GM23338 (cell line): ENCODE data around the gene SH3D19. TPM values are rescaled to one million over a fixed set of nuclear protein-coding genes. Genes with fewer than 3 reads are reported as not detected.

Experiments
- ATAC-seq: fragments of 200-7000 bp; cut with Tn5 transposase; 3 replicates; pipeline ENCODE4 v1.9.1; 2020
- DNase-seq: peaks from one replicate; pipeline ENCODE4 v3.0.0-alpha.2; 2015; ENCODE audit warnings: low spot score
- H2AFZ ChIP-seq: fragments of 200-600 bp; sonication (generic); 2 replicates; pipeline ENCODE4 v1.8.0; 2016; ENCODE audit warnings: antibody characterized with exemption, mild to moderate bottlenecking, moderate library complexity
- H3F3A ChIP-seq: fragments of 200-600 bp; sonication (generic); replicated peaks from 2 replicates; pipeline ENCODE4 v1.8.0; 2017; ENCODE audit warnings: antibody characterized with exemption, mixed run types, low read depth
- H3K27ac ChIP-seq: fragments of 200-600 bp; sonication (generic); 2 replicates; pipeline ENCODE4 v1.6.1; 2016; ENCODE audit warnings: low read depth
- H3K27me3 ChIP-seq: fragments of 200-600 bp; sonication (generic); 2 replicates; pipeline ENCODE4 v1.8.0; 2016; ENCODE audit warnings: mild to moderate bottlenecking, mixed run types, moderate library complexity; ENCODE audit not compliant: insufficient read depth
- H3K36me3 ChIP-seq: fragments of 200-600 bp; sonication (generic); 2 replicates; pipeline ENCODE4 v1.8.0; 2016; ENCODE audit warnings: mild to moderate bottlenecking; ENCODE audit not compliant: insufficient read depth
- H3K4me1 ChIP-seq: fragments of 200-600 bp; sonication (generic); 2 replicates; pipeline ENCODE4 v1.8.0; 2016; ENCODE audit warnings: mild to moderate bottlenecking, moderate library complexity; ENCODE audit not compliant: insufficient read depth
- H3K4me2 ChIP-seq: fragments of 200-600 bp; sonication (generic); 2 replicates; pipeline ENCODE4 v1.7.1; 2017; ENCODE audit warnings: mixed run types
- H3K4me3 ChIP-seq: fragments of 200-600 bp; sonication (generic); 2 replicates; pipeline ENCODE4 v1.6.1; 2016; ENCODE audit warnings: mixed run types
- H3K79me2 ChIP-seq: fragments of 200-600 bp; sonication (generic); replicated peaks from 2 replicates; pipeline ENCODE4 v1.8.0; 2017; ENCODE audit warnings: mild to moderate bottlenecking; ENCODE audit not compliant: insufficient read depth
- H3K9me2 ChIP-seq: fragments of 200-600 bp; sonication (generic); 2 replicates; pipeline ENCODE4 v1.8.0; 2017; ENCODE audit not compliant: insufficient read depth
- H4K20me1 ChIP-seq: fragments of 200-600 bp; sonication (generic); replicated peaks from 2 replicates; pipeline ENCODE4 v1.8.0; 2017; ENCODE audit warnings: mild to moderate bottlenecking; ENCODE audit not compliant: insufficient read depth
- H3K27ac Mint-ChIP-seq: 2 replicates; pipeline ENCODE4 v1.8.0; 2020; ENCODE audit warnings: inconsistent platforms, mild to moderate bottlenecking, moderate library complexity, mixed read lengths
- H3K27me3 Mint-ChIP-seq: 3 replicates; pipeline ENCODE4 v1.8.0; 2022; ENCODE audit warnings: low read depth, mild to moderate bottlenecking, moderate library complexity, mixed read lengths, inconsistent platforms; ENCODE audit not compliant: insufficient read depth, poor library complexity
- H3K36me3 Mint-ChIP-seq: 3 replicates; pipeline ENCODE4 v1.8.0; 2021; ENCODE audit warnings: low read depth, mild to moderate bottlenecking, inconsistent platforms, moderate library complexity, mixed read lengths
- H3K4me1 Mint-ChIP-seq: 3 replicates; pipeline ENCODE4 v1.8.0; 2020; ENCODE audit warnings: mild to moderate bottlenecking, inconsistent platforms, mixed read lengths
- H3K4me3 Mint-ChIP-seq: 3 replicates; pipeline ENCODE4 v1.8.0; 2021; ENCODE audit warnings: moderate library complexity, mild to moderate bottlenecking, inconsistent platforms, mixed read lengths
- H3K9me3 Mint-ChIP-seq: 3 replicates; pipeline ENCODE4 v1.8.0; 2020; ENCODE audit warnings: moderate library complexity, mild to moderate bottlenecking, inconsistent platforms, mixed read lengths
- ETS1 ChIP-seq: IDR thresholded peaks from 2 replicates; pipeline ENCODE4 v1.6.1; 2016; ENCODE audit warnings: antibody characterized with exemption
- EZH2 ChIP-seq: fragments of 200-600 bp; sonication (generic); IDR thresholded peaks from one replicate; pipeline ENCODE4 v1.8.0; 2017; ENCODE audit warnings: antibody characterized with exemption, mild to moderate bottlenecking, low read depth; ENCODE audit not compliant: unreplicated experiment
- JUNB ChIP-seq: IDR thresholded peaks from one replicate; pipeline ENCODE4 v1.6.1; 2016; ENCODE audit warnings: antibody characterized with exemption; ENCODE audit not compliant: unreplicated experiment
- NANOG ChIP-seq: IDR thresholded peaks from 2 replicates; pipeline ENCODE4 v1.6.1; 2016; ENCODE audit warnings: antibody characterized with exemption, borderline replicate concordance
- REST ChIP-seq: IDR thresholded peaks from one replicate; pipeline ENCODE4 v1.6.1; 2018; ENCODE audit warnings: antibody characterized with exemption; ENCODE audit not compliant: unreplicated experiment
- STAT1 ChIP-seq: IDR thresholded peaks from one replicate; pipeline ENCODE4 v1.6.1; 2016; ENCODE audit warnings: antibody characterized with exemption; ENCODE audit not compliant: unreplicated experiment
- ZNF331 ChIP-seq: fragments of 250-450 bp; sonication (Bioruptor Pico); IDR thresholded peaks from 2 replicates; pipeline ENCODE4 v1.5.0; 2020; ENCODE audit warnings: low read depth, mild to moderate bottlenecking, moderate library complexity
- ZNF462 ChIP-seq: fragments of 250-450 bp; sonication (Bioruptor Pico); IDR thresholded peaks from 2 replicates; pipeline ENCODE4 v1.5.0; 2020; ENCODE audit warnings: mild to moderate bottlenecking, moderate library complexity
- polyA plus RNA-seq: library from polyadenylated mRNA; unstranded; fragments of >200 nt; fragmentation: Nextera tagmentation; extraction: Ambion mirVana; gene quantifications from 2 replicates; pipeline ENCODE4 v1.2.1, GENCODE V29; 2016
- total RNA-seq: library from RNA; depleted of rRNA; stranded (reverse); fragments of >200 nt; shearing (Covaris generic); gene quantifications from 2 replicates; pipeline ENCODE4 v1.2.3, GENCODE V29; 2014

The SH3D19 gene
- total and polyA plus RNA-seq, 2 experiments from 2014 or later, result 25.3 to 57.4 TPM

- no peak overlapping the region for H3K4me3 ChIP-seq
- H3K9me2 ChIP-seq, result no peaks in the 10 kb centered on the region
- peaks cover 21% of the 10 kb centered on the region for H3K4me1 ChIP-seq
- no peaks in the 10 kb centered on the region; the same call in 2 of the 3 replicates for H3K9me3 Mint-ChIP-seq
- peak overlapping the region; percentile 11 for H3K4me2 ChIP-seq
- DNase-seq, result peak; percentile 73
- peaks cover 20% of the 10 kb centered on the region for H3K4me1 Mint-ChIP-seq
- H3F3A ChIP-seq, result peaks cover 4% of the 10 kb centered on the region; the same call in 1 of the 2 replicates
- H4K20me1 ChIP-seq, result peaks cover 6% of the 10 kb centered on the region; the same call in 1 of the 2 replicates
- no peaks in the 10 kb centered on the region for H3K36me3 ChIP-seq
- peak overlapping the region; percentile 75; the same call in 1 of the 2 replicates for H3K27ac Mint-ChIP-seq
- H2AFZ ChIP-seq, result no peak overlapping the region
- H3K27me3 ChIP-seq, result no peaks in the 10 kb centered on the region
- H3K4me3 Mint-ChIP-seq, result peak overlapping the region; percentile 27; the same call in 2 of the 3 replicates
- H3K27me3 Mint-ChIP-seq, result no peaks in the 10 kb centered on the region
- ATAC-seq, result peak; percentile 99
- peaks cover 63% of the 10 kb centered on the region for H3K79me2 ChIP-seq
- peak overlapping the region; percentile 40 for H3K27ac ChIP-seq
- TF ChIP-seq JUNB (no peak), ZNF331 (no peak), REST (no peak), ETS1 (no peak), NANOG (no peak), ZNF462 (CRISPR knock-in tag) (peak; percentile 33; the same call in 1 of the 2 replicates), STAT1 (no peak), EZH2 (no peak)
- peaks cover 10% of the 10 kb centered on the region; the same call in 2 of the 3 replicates for H3K36me3 Mint-ChIP-seq
These were observed 74.7 kb downstream of the SH3D19 start for GRCh38 chr4:151250706-151251105.
